SKM-1 (cell line): ENCODE results near the gene RNASET2.
"Not testable (repeated sequence)": the region's sequence is repeated elsewhere in the genome, so short reads cannot be mapped to it uniquely, and the experiment has no call there.

Experiments used
- DNase-seq: peaks from one replicate; lab custom pipeline; 2025; ENCODE audit not compliant: unreplicated experiment; lab: John Stamatoyannopoulos, UW

Gene RNASET2

DNA sequence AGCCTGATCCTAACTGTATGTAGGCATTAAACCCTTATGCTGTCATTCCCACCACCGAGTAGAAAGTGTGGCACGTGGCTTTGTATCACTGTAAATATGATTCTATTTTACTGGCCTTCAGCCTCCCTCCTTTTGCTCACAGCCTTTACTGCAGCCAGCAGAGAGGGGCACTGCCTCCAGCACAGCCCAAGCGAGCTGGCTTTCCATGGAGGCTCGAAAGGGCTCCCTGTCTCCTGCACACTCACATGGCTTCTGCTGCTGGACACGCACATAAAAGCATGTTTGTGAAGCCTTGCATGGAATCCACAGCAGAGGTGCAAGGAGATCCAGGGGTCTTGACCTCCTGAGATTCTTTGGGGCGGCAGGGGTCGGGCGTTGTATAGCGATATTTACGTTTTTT lies 51.3 kb downstream of the RNASET2 start:
- no peak for DNase-seq

DNA sequence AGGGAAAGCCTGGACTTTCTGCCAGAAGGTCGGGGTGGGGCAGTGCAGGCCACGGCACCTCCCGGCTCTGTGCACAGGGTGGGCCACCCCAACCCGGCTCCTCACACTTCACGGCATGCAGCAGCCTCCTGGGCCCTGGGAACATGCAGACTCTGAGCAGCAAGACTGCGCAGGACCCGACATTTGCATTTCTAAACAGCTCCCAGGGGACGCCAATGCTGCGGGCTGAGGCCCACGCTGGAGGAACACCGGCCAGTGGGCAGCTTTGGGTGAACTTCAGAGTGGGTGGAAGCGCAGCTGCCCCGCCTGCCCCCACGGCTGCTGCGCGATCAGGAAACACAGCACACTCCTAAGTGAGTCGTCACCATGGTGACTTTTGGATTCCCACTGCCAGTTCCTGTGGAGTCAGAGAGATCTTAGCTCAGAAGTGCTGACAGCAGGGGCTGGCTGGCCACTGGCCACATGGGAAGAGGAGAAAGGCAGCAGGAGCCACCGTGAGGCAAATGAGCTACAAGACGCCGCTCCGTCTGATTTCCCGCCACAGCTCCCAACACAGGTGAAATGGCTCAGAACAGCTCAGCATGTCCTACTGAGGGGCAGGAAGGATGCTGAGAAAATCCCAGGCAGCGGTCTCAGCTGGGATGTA lies 52.1 kb downstream of the RNASET2 start:
- no peak for DNase-seq

DNA sequence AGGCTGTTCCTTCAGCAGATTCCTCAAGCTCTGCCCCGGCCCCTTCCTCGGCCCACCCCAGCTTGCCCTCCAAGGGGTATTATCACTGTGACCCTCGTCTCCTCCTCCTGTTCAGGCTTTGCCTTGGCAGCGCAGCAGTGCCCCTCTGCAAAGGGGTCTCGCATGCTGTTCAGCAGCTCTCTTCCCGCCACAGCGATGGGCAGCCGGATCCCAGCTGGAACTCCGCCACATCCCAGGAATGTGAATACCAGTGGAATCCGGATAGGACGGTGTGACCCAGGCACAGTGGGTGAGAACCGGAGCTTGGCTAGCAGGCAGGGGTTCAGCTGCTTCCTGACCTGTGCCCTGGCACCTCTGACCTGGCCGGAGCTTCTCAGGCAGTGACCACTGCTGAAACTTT lies 52.9 kb downstream of the RNASET2 start:
- DNase-seq = no peak

DNA sequence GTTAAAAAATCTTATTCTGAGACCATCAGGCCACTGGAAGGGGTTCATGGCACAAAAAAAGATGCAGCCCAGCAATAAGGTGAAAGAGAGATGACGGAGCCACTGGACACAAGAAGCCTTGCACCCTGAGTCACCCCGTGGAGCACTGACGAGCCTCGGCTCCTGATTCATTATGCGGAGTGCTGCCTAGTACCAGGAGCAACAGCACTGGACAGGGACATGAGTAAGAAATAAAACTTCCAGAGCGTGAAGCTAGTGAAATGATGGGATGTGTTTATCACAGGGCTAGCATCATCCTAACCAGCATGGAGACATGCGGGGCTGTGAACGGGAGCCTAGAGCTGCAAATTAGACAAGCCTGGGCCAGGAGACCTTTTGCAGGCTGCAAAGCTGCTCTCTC lies 53.3 kb downstream of the RNASET2 start:
- no peak for DNase-seq

DNA sequence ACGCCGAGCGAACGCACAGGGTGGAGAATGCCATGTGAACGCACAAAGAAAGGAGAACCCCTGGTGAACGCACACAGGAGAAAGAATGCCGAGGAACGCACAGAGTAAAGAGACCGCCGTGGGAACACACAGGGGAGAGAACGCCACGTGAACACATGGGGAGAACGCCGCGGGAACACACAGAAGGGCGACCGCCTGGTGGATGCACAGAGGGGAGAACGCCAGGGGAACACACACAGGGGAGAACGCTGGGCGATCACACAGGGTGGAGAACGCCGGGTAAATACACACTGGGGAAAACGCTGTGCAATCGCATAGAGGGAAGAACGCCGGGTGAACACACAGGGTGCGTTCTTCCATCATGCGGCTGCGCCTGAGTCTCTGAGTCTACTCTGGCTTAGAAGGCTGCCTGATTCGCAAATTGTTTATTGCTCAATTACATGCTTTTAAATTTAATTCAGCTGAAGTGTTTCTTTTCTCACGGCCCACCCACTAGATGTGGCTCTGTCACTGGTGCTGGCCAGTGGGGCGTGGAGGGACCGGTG lies 54.1 kb downstream of the RNASET2 start:
- no peak for DNase-seq

DNA sequence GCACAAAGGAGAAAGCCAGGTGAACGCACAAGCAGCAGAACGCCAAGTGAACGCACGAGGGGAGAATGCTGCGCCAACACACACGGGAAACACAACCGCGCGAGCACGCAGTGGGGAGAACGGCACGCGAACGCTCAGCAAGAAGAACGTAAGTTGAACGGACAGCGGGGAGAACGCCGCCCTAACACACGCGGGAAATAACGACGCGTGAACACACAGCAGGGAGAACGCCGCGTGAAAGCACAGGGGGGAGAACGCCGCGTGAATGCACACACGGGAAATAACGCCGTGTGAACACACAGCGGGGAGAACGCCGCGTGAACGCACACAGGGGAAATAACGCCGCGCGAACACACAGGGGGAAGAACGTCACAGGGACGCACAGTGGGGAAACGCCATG lies 54.7 kb downstream of the RNASET2 start:
- DNase-seq = no peak

DNA sequence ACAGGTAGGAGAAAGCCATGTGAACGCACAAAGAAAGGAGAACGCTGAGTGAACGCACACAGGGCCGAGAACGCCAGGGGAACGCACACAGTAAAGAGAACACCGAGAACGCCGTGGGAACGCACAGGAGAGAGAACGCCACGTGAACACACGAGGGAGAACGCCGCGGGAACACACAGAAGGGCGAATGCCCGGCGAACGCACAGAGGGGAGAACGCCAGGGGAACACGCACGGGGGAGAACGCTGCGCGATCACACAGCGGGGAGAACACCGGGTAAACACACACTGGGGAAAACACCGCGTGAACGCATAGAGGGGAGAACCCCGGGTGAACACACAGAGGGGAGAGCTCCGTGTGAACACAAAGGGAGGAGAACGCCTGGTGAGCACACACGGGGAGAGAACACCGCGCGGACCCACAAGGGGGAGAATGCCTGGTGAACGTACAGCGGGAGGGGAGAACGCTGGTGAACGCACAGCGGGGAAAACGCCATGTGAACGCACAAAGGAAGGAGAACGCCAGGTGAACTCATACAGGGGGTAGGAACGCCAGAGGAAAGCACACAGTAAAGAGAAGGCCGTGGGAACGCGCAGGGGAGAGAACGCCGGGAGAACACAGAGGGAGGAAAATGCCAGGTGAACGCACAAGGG lies 55.3 kb downstream of the RNASET2 start:
- no peak for DNase-seq

DNA sequence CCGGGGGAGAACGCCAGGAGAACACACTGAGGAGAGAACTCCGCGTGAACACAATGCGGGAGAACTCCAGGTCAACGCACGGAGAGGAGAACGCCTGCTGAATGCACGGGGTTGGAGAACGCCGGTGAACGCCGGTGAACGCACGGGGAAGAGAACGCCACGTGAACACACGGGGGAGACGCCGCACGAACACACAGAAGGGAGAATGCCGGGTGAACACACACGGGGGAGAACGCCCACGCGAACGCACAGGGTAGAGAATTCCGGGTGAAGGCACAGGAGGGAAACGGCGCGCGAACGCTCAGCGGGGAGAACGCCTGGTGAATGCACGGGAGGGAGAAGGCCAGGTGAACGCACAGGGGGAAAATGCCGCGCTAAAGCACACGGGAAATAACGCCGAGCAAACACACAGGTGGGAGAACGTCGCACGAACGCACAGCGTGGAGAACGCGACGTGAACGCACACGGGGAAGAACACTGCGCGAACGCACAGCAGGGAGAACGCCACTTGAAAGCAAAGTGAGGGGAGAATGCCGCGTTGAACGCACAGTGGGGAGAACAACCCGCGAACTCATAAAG lies 56.1 kb downstream of the RNASET2 start:
- no peak for DNase-seq

DNA sequence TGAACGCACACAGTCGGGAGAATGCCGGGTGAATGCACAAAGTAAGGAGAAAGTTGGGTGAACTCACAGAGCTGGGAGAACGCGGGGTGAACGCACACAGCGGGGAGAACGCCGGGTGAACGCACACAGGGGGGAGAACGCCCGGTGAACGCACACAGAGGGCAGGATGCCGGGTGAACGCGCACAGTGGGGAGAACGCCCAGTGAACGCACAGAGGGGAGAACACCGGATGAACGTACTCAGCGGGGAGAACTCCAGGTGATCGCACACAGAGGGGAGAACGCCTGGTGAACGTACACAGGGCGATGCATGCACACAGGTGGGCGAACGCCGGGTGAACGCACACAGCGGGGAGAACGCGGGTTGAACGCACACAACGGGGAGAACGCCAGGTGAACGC lies 57.4 kb downstream of the RNASET2 start:
- DNase-seq = no peak

DNA sequence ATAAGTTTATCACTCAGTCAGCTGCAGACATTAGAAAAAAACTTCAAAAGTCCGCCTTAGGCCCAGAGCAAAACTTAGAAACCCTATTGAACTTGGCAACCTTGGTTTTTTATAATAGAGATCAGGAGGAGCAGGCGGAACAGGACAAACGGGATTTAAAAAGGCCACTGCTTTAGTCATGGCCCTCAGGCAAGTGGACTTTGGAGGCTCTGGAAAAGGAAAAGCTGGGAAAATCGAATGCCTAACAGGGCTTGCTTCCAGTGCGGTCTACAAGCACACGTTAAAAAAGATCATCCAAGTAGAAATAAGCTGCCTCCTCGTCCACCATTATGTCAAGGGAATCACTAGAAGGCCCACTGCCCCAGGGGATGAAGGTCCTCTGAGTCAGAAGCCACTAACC lies 61.7 kb downstream of the RNASET2 start:
- not testable (repeated sequence) for DNase-seq

DNA sequence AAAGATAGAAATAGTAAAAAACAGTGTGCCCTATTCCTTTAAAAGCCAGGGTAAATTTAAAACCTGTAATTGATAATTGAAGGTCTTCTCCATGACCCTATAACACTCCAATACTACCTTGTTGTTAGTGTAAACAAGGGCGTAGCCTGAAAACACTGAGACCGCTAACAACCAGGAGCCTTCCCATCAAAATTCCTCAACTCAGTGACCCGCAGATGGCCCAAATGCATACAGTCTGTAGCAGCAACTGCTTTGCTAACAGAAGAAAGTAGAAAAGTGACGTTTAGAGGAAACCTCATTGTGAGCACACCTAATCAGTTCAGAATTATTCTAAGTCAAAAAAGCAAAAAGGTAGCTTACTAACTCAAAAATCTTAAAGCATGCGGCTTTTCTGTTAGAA lies 63.9 kb downstream of the RNASET2 start:
- not testable (repeated sequence) for DNase-seq

DNA sequence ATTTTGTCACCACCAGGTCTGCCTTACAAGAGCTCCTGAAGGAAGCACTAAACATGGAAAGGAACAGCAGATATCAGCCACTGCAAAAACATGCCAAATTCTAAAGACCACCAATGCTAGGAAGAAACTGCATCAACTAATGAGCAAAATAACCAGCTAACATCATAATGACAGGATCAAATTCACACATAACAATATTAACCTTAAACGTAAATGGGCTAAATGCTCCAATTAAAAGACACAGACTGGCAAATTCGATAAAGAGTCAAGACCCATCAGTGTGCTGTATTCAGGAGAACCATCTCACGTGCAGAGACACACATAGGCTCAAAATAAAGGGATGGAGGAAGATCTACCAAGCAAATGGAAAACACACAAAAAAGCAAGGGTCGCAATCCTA lies 69.6 kb downstream of the RNASET2 start:
- not testable (repeated sequence) for DNase-seq

DNA sequence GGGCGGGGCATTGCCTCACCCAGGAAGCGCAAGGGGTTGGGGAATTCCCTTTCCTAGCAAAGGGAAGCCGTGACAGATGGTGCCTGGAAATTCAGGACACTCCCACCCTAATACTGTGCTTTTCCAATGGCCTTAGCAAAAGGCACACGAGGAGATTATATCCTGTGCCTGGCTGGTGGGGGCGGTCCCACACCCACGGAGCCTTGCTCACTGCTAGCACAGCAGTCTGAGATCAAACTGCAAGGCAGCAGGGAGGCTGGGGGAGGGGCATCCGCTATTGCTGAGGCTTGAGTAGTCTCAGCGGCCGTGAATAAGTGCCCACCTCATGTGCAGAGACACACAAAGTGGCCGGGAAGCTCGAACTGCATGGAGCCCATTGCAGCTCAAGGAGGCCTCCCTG lies 71.4 kb downstream of the RNASET2 start:
- DNase-seq = not testable (repeated sequence)

DNA sequence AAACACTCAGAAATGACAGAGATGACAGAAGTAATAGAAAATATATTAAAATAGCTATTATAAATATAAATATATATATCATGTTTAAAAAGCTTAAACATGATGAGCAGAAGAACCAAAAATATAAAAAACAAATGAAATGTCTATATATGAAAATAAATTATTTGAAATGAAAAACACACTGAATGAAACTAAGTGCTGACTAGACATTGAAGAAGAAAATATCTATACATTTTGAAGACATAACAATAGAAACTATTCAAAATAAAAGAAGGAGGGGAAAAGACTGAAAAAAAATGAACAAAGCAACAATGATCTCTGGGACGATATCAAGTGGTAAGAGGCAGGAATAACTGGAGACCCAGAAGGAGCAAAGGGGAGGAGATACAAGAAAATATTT lies 76.8 kb downstream of the RNASET2 start:
- no peak for DNase-seq
